HG02678 (cell line): Measurements from ENCODE around the gene SLC8A3.

Experiments used
- ATAC-seq: cut with Tn5 transposase; IDR thresholded peaks from one replicate; pipeline ENCODE4 v1.9.1; 2021; ENCODE audit warnings: mild to moderate bottlenecking, moderate library complexity; ENCODE audit not compliant: unreplicated experiment

The SLC8A3 gene

GRCh38 chr14:70121521-70121920 is 67.2 kb downstream of the SLC8A3 start:
- ATAC-seq: no peak

DNA sequence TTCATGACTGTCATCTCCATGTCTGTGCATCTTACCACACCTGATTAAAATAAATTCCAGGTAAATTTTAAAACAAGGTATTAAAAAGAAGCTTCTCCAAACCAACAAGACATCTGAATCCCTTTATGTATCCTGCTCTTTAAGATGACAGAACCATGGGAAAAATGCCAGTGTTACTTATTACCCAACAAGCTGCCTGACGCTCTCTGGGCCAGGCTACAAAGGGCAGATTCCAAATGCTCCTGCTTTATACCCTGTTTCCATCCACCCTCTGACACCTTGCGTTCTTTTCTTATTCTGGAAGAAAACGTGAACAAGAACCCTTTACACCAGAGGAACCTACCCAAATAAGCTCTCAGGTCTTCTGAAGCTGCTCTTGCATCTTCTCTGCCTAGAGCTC is 70.7 kb downstream of the SLC8A3 start:
- no peak for ATAC-seq

GRCh38 chr14:70116278-70116677 is 72.5 kb downstream of the SLC8A3 start:
- ATAC-seq: no peak

DNA sequence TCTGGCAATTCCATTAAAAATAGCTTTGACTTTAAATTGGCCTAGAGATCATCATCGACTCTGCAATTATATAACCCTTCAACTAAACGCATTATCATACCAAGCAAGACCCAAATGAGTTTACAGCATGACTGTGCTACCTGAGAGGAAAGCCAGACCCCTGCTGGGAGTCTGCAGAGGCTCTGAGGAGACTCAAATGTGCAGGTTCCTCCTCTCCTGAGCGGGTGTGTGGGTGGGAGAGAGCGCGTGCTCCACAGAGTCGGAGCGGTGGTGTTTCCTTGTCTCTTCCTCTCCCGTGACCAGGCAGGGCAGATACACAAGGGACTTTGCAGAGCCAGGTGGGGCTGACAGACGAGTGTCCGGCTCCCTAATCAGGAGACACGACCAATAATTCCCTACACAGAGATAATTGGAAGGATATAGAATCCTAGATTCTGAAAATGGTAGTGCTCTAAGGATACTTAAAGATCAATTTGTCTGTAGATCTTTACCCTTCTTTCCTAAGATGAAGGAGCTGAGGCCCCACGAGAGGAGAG is 74.1 kb downstream of the SLC8A3 start:
- ATAC-seq: no peak

GRCh38 chr14:70113211-70113610 is 75.5 kb downstream of the SLC8A3 start:
- no peak for ATAC-seq

GRCh38 chr14:70108419-70108818 is 80.3 kb downstream of the SLC8A3 start:
- no peak for ATAC-seq

DNA sequence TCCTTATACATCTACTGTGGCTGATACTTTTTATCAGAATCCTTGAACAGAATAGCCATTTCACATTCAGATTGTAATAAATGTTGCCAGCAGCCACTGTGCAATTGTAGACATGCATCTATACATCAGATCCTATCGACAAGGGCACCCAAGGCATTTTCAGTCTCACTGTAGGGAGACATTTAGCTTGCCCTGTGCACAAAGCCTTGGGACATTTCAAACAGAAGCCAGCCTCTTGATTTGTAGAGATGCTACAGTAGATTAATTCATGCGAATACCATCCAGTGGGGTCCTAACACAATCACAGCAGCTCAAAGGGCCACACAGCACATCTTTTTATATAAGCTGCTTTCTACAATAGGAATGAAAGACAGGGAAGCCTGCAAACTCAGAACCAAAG is 81.4 kb downstream of the SLC8A3 start:
- no peak for ATAC-seq

GRCh38 chr14:70100071-70100470 is 88.7 kb downstream of the SLC8A3 start:
- ATAC-seq: no peak

GRCh38 chr14:70098250-70098809 is 90.4 kb downstream of the SLC8A3 start:
- no peak for ATAC-seq

DNA sequence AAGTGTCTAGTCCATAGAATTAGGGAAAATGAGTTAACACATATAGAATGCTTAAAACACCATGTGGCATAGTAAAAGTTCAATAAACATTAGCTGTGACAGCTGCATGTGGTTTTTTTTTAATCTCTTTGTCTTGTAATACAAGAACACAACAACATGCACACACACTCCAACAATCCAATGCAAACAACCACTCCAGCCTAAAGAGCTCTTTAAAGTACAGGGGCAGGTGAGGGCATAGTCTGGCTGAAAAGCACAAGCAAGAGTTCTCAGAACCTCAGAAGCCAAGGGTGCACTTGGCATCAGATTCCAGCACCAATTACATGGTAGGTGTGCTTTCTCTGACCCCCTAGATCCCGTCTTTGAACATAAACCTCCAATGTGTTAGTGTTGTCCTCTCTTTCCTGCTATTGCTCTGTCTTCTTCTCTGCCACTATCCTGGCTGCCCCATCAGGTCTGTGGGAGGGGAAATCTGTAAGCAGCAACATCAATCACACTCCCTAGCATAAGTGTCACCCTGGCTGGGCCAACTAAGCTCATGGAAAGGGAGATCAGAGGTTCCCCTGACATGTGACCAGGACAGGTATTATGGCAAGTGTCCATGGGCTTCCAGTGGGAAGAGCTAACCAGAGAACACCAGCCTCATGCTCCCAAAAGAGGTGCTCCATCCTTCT is 91.0 kb downstream of the SLC8A3 start:
- ATAC-seq: no peak

DNA sequence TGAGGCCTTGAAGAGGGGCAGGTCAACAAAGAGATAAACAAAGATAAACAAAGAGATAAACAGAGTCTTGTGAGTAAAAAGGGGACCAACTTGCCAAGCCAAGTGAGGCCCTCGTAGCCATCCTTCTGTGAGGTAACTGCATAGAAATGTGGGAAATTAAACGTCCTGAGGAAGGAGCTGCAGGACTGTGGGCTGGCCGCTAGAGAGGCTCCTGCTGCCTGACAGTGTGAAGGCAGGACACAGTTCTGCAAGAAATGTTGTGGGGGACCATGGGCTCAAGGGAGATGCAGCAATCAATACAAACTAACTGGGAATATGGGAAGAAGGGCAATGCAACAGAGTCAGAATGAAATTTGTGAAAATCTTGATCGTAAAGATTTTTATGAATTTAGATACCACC is 91.9 kb downstream of the SLC8A3 start:
- ATAC-seq: no peak

DNA sequence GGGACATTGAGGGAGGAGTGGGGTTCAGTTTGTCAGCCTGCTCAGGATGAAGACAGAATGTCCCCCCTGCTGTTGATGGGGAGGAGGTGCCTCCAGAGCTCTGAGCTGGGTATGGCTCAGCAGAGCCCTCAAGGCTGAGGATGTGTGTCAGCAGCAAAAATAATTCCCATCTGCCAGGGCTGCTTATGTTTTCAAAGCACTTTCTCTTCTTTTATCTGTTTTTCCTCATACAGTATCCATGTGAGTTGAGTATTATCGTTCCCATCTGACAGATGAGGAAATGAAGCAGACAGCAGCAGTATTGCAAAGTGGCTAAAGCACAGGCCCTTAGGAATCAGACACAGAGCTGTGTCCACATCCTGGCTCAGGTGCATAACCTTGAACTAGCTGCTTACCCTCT is 94.1 kb downstream of the SLC8A3 start:
- no peak for ATAC-seq

DNA sequence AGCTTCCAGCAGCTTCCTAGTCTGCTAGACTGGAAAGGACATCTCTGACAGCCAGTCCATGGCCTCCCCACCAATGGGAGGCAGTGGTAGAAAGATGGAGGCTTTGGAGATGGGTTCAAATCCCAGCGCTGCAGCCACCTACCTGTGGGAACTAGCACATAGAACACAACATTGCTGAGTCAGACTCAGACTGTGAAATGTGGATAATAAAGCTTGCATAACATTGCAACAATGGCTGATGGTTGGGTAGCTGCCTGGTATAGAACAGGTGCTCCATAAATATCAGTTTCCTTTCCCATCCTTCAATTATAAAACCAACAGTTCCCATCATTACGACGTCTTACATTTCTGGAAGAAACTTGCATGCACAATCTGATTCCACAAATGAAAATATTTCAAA is 94.6 kb downstream of the SLC8A3 start:
- ATAC-seq: no peak

- ATAC-seq: no peak
Observed at GRCh38 chr14:70093156-70093555, 95.6 kb downstream of the SLC8A3 start.

DNA sequence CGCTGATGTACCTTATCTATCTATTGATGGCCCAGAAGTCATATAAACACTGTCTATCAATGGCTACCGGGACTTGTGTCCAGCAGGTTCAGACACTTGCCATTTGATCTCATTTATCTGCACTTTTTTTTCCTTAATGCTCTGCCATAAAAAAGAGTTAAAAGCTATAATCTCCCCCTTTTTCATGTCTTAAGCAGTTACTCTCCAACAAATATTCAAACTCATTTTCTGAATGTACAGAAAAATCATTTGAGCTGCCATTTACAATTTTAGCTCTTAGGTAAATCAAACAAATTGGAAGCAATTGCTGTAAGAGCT is 101.4 kb downstream of the SLC8A3 start:
- no peak for ATAC-seq

DNA sequence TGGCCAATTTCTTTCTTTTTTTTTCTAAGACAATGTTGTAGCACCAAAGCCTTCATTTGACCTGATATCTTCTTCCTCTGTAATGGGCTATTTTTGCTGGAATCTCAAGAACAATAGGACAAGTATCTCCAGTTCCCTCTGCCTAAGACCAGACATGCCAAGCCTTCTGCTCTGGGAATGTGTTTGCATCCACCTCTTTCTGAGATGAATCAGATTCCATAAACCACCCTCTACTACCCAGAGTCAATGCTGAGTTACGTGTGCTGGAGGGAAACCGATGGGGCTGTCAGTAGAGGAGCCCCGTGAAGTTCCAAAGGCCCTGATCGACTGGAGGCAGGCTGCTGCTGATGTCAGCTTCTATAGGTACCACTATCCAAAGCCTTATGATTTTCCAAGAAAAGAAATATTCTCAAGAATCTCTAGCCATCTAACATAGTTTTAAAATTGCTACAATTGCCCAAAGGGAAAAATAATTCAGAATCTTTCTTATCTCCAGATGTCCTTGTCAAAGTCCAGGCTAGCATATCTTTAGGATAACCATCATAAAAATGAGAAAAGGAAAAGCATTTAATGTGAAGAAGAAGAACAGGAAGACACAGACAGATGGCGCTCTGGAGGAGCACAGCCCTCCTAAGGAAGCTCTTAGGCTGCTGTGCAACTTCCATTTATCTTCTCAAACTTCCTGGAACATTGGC is 101.9 kb downstream of the SLC8A3 start:
- ATAC-seq: no peak

- no peak for ATAC-seq
Observed at GRCh38 chr14:70084226-70084625, 104.5 kb downstream of the SLC8A3 start.

- no peak for ATAC-seq
Observed at GRCh38 chr14:70082394-70082793, 106.4 kb downstream of the SLC8A3 start.

GRCh38 chr14:70080076-70080475 is 108.7 kb downstream of the SLC8A3 start:
- ATAC-seq: no peak

- ATAC-seq: no peak
Observed at GRCh38 chr14:70078329-70078728, 110.4 kb downstream of the SLC8A3 start.

GRCh38 chr14:70077720-70078119 is 111.0 kb downstream of the SLC8A3 start:
- no peak for ATAC-seq

- ATAC-seq: no peak
Observed at GRCh38 chr14:70077005-70077404, 111.7 kb downstream of the SLC8A3 start.
